SK-MEL-5 (cell line): ENCODE results near the gene SOX8. TPM values are rescaled to one million over a fixed set of nuclear protein-coding genes. Genes with fewer than 3 reads are reported as not detected.
"Not testable (repeated sequence)": the region's sequence is repeated elsewhere in the genome, so short reads cannot be mapped to it uniquely, and the experiment has no call there.

Source experiments
- DNase-seq: peaks from one replicate; pipeline ENCODE4 v3.0.0-alpha.2; 2016; ENCODE audit warnings: low read depth, low spot score
- in situ Hi-C: cut with HindIII; loops from 2 replicates; pipeline ENCODE4 v1.10.0; 2016; ENCODE audit warnings: low sequenced_read_pairs, high pct_unique_total_duplicates, low pct_unique_long_range_greater_than_20kb
- total RNA-seq: library from RNA; depleted of rRNA; stranded (reverse); fragments of >200 nt; shearing (Covaris generic); gene quantifications from 2 replicates; pipeline ENCODE4 v1.2.3, GENCODE V29; 2014

The SOX8 gene
- total RNA-seq, 1 experiment from 2014 or later, result 16.7 TPM

- DNase-seq, in situ Hi-C loops: not testable (repeated sequence)
Measured at GRCh38 chr16:1025183-1025809, 43.7 kb downstream of the SOX8 start.

- no peak for DNase-seq
Measured at GRCh38 chr16:1026057-1026783, 44.6 kb downstream of the SOX8 start.

GRCh38 chr16:1026784-1027500 lies 45.4 kb downstream of the SOX8 start:
- DNase-seq, result no peak
- in situ Hi-C loops, result no loop called here

More at GRCh38 chr16:1026057-1026783, 44.6 kb downstream of the SOX8 start:
- in situ Hi-C loops, result no loop called here

DNA sequence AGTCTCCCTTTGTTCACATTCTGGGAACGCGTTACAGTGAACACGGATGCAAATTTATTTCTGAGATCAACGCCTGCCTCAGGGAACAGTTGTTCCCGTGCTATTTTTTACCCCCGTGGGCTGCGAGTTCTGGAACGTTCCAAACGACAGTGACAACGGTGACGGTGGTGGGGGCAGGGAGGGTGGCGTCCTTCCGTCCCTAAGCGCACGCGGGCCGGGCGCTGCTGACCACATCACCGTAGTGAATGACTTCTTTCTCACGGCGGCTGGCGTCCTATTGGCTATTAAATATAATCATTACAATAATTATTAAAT lies 45.9 kb downstream of the SOX8 start:
- in situ Hi-C loops, result no loop called here
- DNase-seq, result no peak

DNA sequence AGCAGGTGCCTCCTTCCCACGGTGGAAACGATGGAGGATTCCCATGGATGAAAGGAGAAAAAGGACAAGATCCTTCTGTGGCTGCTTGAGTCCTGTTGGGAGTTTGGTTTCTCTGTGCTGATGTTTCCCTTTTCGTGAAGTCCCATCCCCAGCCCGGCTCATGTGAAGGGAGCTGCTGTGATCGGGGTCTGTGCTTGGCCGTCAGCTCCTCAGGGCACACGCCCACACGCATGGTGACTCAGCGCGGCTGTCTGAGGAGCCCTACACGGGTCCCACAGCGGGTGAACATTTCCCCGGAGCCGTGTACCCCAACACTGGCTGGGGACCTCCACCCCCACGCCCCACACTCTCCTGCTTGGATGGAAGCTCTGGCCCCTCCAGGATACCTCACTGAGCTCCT lies 46.5 kb downstream of the SOX8 start:
- in situ Hi-C loops, result no loop called here
- DNase-seq, result no peak

- in situ Hi-C loops, result no loop called here
- DNase-seq, result no peak
Measured at GRCh38 chr16:1028524-1029258, 47.1 kb downstream of the SOX8 start.

DNA sequence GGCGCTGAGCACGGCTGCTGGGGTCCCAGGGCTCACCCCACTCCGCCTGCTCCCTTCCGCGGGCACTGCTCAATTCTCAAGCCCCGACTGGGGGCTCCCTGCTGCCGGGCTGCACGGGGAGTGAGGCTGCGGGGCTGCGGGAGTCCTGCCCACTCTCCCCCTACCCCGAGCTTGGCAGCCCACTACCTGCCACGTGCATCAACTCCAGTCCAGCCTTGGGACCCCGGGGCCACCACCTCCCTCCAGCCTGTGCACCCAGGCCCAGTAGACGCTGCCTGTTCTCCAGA lies 47.6 kb downstream of the SOX8 start:
- no peak for DNase-seq
- in situ Hi-C loops, result no loop called here

DNA sequence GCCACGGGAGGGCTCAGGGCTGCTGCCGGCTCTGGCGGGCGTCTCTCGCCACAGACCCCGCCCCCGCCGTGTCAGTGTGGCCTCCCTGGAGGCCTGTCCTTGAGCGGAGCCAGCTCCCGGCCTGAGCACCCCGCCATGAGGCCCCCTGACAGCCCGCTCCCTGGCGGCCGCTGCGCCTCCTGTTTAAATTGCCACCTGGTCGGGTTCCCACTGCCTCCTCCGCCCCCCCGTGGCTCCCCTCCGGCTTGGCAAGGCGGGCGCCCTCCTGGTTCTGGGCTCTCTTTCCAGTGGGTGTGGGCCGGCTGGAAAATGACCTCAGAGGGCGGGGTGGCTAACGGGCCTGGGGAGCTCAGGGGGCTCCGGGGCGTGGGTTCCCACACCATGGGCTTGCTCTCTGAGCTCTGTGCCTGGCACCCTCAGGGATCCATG lies 48.9 kb downstream of the SOX8 start:
- in situ Hi-C loops, result no loop called here

DNA sequence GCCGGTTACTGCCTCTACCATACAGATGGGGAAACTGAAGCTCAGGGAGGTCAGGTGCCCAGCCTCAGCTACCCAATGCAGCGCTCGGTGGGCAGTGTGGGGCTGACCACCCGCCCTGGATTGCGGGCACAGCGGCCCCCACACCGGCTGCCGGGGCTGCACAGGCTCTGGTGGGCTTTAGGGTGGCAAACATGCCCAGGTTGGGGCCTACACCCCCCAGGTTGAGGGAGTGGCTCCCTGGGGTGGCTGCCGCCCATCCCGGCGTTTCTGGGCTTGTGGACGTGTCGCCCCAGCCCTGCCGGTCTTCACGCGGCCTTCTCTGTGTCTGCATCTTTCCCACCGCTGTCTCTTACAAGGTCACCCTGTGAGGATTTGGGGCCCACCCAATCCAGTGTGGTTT lies 50.1 kb downstream of the SOX8 start:
- in situ Hi-C loops, result no loop called here
- DNase-seq, result no peak

More for the DNA sequence above, 48.9 kb downstream of the SOX8 start:
- no peak for DNase-seq

DNA sequence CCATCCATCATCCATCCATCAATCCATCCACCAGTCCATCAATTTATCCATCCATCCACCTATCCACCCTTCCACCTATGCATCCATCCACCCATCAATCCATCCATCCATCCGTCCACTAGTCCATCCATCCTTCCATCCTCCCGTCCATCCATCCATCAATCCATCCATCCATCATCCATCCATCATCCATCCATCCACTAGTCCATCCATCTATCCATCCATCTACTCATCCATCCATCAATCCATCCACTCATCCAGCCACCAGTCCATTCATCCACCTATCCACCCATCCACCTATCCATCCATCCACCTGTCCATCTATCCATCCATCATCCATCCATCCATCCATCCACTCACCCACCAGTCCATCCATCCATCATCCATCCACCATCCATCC lies 51.0 kb downstream of the SOX8 start:
- in situ Hi-C loops, result no loop called here
- no peak for DNase-seq

DNA sequence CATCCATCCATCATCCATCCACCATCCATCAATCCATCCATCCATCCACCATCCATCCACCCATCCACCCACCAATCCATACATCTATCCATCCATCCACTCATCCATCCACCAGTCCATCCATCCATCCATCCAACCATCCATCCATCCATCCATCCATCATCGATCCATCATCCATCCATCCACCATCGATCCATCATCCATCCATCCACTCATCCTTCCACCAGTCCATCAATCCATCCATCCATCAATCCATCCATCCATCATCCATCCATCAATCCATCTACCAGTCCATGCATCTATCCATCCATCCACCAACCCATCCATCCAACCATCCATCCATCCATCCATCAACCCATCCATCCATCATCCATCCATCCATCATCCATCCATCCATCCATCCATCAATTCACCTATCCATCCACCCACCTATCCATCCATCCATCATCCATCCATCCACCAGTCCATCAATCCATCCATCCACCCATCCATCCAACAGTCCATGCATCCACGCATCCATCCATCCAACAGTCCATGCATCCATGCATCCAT lies 51.6 kb downstream of the SOX8 start:
- in situ Hi-C loops, result no loop called here
- DNase-seq, result no peak

DNA sequence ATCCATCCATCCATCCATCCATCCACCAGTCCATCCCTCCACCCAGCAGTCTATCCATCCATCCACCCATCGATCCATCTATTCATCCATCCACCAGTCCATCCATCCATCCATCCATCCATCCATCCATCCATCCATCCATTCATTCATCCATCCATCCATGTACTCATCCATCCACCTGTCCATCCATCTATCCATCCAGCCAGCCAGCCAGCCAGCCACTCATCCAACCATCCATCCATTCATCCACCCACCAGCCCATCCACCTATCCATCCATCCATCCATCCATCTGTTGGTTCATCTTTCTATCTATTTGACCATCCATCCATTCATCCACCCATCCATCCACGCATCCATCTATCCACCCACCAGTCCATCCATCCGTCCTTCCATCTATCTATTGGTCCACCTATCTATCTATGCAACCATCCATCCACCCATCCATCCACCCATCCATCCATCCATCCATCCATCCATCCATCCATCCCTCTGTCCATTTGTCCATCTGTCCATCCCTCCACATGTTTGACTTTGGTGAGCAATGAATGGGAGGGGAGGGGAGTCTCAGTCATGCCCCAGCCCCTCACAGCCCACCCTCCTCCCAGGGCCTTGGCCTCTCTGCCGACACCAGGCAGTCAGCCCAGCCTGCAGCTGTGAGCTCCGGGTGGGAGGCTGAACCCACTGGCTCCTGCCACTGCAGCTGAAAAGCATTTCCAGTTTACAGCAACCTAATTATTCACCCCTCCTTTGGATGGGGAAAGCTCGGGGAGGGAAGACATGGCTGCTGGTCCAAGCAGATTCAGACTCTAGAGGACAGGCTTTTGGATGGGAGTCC lies 52.9 kb downstream of the SOX8 start:
- in situ Hi-C loops, result no loop called here
- DNase-seq, result no peak

DNA sequence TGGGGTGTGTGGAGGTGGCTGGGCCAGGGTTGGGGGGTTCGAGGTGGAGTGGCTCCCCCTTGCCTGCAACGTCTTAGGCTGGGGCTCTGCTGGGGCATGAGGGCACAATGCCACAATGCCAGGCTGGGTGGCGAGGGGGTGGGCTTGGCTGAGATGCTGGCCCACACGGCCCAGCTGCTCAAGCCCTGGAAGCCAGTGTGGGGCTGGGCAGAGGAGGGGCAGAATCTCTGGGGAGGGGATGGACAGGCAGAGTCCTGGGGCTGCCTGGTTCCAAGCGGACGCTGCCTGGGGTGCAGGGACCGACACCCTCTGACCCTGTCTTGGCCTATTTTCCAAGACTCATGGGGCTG lies 53.5 kb downstream of the SOX8 start:
- in situ Hi-C loops, result no loop called here
- DNase-seq, result no peak

DNA sequence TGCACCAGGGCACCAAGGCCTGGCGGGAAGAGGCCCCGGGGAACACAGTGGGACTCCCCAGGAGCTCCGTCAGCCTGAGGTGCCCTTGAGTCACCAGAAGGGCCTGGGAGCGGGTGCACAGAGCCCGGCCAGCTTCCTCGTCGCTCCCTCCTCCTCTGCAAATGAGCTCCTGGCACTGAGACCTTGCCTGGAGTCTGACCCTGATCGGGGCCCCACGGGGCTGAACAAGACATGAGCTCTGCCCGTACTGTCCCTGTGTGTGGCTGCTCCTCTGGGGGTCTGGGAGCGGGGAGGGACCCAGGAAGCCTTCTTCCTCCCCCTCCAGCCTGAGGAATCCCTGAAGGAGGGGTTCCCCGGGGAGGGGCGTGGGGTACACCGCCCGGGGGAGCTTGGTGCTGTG lies 54.6 kb downstream of the SOX8 start:
- DNase-seq, result no peak

More for the DNA sequence above, 54.6 kb downstream of the SOX8 start:
- in situ Hi-C loops, result no loop called here
